Upper lobe of left lung (tissue), 4 donors: ENCODE data around the gene ZNF436.

Source experiments
- POLR2A ChIP-seq, 4 donors: fragments of 450-650 bp; IDR thresholded peaks; one replicate each; pipeline ENCODE4 v1.5.1; 2016 to 2017; ENCODE audit warnings: antibody characterized with exemption in 4 of 4, mild to moderate bottlenecking in 2 of 4
- POLR2AphosphoS5 ChIP-seq, 2 donors: sonication (generic); formaldehyde crosslinking; IDR thresholded peaks; one replicate each; pipeline ENCODE4 v1.5.1; 2017; ENCODE audit warnings: antibody characterized with exemption in 2 of 2
- TF ChIP-seq, protein P1 (sequence below), 6 experiments: fragments of 450-650 bp in 4 of 6; fragments of 200-600 bp in 2 of 6; sonication (generic) in 2 of 6; IDR thresholded peaks; one replicate each; pipeline ENCODE4 v1.5.1; 2016 to 2019; ENCODE audit warnings: antibody characterized with exemption in 6 of 6

- TF ChIP-seq, protein P1, sequence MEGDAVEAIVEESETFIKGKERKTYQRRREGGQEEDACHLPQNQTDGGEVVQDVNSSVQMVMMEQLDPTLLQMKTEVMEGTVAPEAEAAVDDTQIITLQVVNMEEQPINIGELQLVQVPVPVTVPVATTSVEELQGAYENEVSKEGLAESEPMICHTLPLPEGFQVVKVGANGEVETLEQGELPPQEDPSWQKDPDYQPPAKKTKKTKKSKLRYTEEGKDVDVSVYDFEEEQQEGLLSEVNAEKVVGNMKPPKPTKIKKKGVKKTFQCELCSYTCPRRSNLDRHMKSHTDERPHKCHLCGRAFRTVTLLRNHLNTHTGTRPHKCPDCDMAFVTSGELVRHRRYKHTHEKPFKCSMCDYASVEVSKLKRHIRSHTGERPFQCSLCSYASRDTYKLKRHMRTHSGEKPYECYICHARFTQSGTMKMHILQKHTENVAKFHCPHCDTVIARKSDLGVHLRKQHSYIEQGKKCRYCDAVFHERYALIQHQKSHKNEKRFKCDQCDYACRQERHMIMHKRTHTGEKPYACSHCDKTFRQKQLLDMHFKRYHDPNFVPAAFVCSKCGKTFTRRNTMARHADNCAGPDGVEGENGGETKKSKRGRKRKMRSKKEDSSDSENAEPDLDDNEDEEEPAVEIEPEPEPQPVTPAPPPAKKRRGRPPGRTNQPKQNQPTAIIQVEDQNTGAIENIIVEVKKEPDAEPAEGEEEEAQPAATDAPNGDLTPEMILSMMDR (IDR thresholded peaks at IDR 0.05) = no peak
- no peak for TF ChIP-seq POLR2AphosphoS5 (IDR thresholded peaks at IDR 0.05)
- TF ChIP-seq POLR2A (IDR thresholded peaks at IDR 0.05) = no peak
Observed at GRCh38 chr1:23395154-23395724, 25.6 kb upstream of the ZNF436 start.
